K562 treated with DMSO at 1 percent for 4 hours (cell line): Measurements from ENCODE around the gene NDUFS8. TPM values are rescaled to one million over a fixed set of nuclear protein-coding genes. Genes with fewer than 3 reads are reported as not detected.

Experiments used
- total RNA-seq: library from RNA; unstranded; fragments of 300-600 nt; gene quantifications from 2 replicates; pipeline ENCODE4 v1.2.3, GENCODE V29; 2022; ENCODE audit not compliant: insufficient read depth

The NDUFS8 gene
- total RNA-seq, result 281 and 296 TPM in 2 replicates

GRCh38 chr11:68030318-68031143, at the start of gene NDUFS8:
TSS of gene NDUFS8 (plus strand) at chr11:68030681. CDS start at chr11:68032152, 1,471 bp downstream.

GRCh38 chr11:68003846-68004550, 26.5 kb upstream of the NDUFS8 start, which contains the start of gene UNC93B1:
TSS of gene UNC93B1 (minus strand) at chr11:68004097. CDS start at chr11:68004043, 54 bp downstream.

GRCh38 chr11:68010090-68011041, 20.1 kb upstream of the NDUFS8 start, which contains the start of gene ALDH3B1:
TSS of gene ALDH3B1 (plus strand) at chr11:68010327. CDS start at chr11:68015298, 4,971 bp downstream.

GRCh38 chr11:68038718-68039525, 8.4 kb downstream of the NDUFS8 start, which contains the start of gene TCIRG1:
TSS of gene TCIRG1 (plus strand) at chr11:68039025. CDS start at chr11:68041272, 2,247 bp downstream.

Other genes with a start within 250 kb of the NDUFS8 start
- gene UNC93B1, start 26.6 kb upstream of the NDUFS8 start, total RNA-seq, result 5.2 and 6.6 TPM in 2 replicates
- 1.3 and 1.8 TPM in 2 replicates for gene ALDH3B1, start 20.4 kb upstream of the NDUFS8 start, total RNA-seq
- 89.4 and 112 TPM in 2 replicates for gene TCIRG1, start 8.3 kb downstream of the NDUFS8 start, total RNA-seq
- gene CHKA, start 90.7 kb downstream of the NDUFS8 start, total RNA-seq, result 27.0 and 32.9 TPM in 2 replicates
- gene KMT5B, start 182.6 kb downstream of the NDUFS8 start, total RNA-seq, result 10.1 and 12.5 TPM in 2 replicates
- 54.0 and 63.2 TPM in 2 replicates for gene C11orf24, start 241.3 kb downstream of the NDUFS8 start, total RNA-seq